HFFc6 (cell line): ENCODE measurements around the gene SLC41A1. TPM values are rescaled to one million over a fixed set of nuclear protein-coding genes. Genes with fewer than 3 reads are reported as not detected.

Experiments used
- DNase-seq: peaks from one replicate; pipeline ENCODE4 v3.0.0-alpha.2; 2018
- H3K27ac Mint-ChIP-seq: 2 replicates; pipeline ENCODE4 v1.8.0; 2020; ENCODE audit warnings: mild to moderate bottlenecking, mixed read lengths
- H3K27me3 Mint-ChIP-seq: 2 replicates; pipeline ENCODE4 v1.8.0; 2021; ENCODE audit warnings: mild to moderate bottlenecking, moderate library complexity, mixed read lengths; ENCODE audit not compliant: insufficient read depth
- H3K36me3 Mint-ChIP-seq: 2 replicates; pipeline ENCODE4 v1.8.0; 2021; ENCODE audit warnings: low read depth, mixed read lengths
- H3K4me1 Mint-ChIP-seq: 2 replicates; pipeline ENCODE4 v1.8.0; 2020; ENCODE audit warnings: low read depth, mixed read lengths
- H3K4me3 Mint-ChIP-seq: 2 replicates; pipeline ENCODE4 v1.8.0; 2020; ENCODE audit warnings: mild to moderate bottlenecking, moderate library complexity, mixed read lengths
- H3K9me3 Mint-ChIP-seq: 2 replicates; pipeline ENCODE4 v1.8.0; 2020; ENCODE audit warnings: mild to moderate bottlenecking, mixed read lengths
- total RNA-seq, 6 experiments: library from RNA; stranded (reverse); fragmentation: NEBNext Ultra II Directional; extraction: Animal tissue kit (Norgen Biotek cat#: 25700); gene quantifications; 2 replicates in 1 of 6; 3 replicates in 5 of 6; pipeline ENCODE4 v1.2.3, GENCODE V29; 2021
- TF ChIP-seq, protein P1 (sequence below): fragments of 200-600 bp; sonication (generic); IDR thresholded peaks from 2 replicates; pipeline ENCODE4 v1.5.0; 2021; ENCODE audit warnings: antibody characterized with exemption, mild to moderate bottlenecking

The SLC41A1 gene
- total RNA-seq, 6 experiments from 2014 or later: 31.6 to 39.8 (median 35.5) TPM

- peaks cover 3% of the 10 kb centered on the region; the same call in 1 of the 2 replicates for H3K36me3 Mint-ChIP-seq
- H3K4me3 Mint-ChIP-seq: no peak overlapping the region
- H3K9me3 Mint-ChIP-seq: no peaks in the 10 kb centered on the region; the same call in 1 of the 2 replicates
Observed at GRCh38 chr1:205772607-205773032, 40.4 kb downstream of the SLC41A1 start.

GRCh38 chr1:205770618-205771017 is 42.4 kb downstream of the SLC41A1 start:
- H3K27ac Mint-ChIP-seq: no peak overlapping the region
- H3K4me1 Mint-ChIP-seq: peaks cover 62% of the 10 kb centered on the region
- H3K27me3 Mint-ChIP-seq: no peaks in the 10 kb centered on the region; the same call in 1 of the 2 replicates
- H3K36me3 Mint-ChIP-seq: peaks cover 3% of the 10 kb centered on the region; the same call in 1 of the 2 replicates
- no peaks in the 10 kb centered on the region for H3K9me3 Mint-ChIP-seq
- no peak for DNase-seq
- no peak overlapping the region for H3K4me3 Mint-ChIP-seq
- TF ChIP-seq, protein P1, sequence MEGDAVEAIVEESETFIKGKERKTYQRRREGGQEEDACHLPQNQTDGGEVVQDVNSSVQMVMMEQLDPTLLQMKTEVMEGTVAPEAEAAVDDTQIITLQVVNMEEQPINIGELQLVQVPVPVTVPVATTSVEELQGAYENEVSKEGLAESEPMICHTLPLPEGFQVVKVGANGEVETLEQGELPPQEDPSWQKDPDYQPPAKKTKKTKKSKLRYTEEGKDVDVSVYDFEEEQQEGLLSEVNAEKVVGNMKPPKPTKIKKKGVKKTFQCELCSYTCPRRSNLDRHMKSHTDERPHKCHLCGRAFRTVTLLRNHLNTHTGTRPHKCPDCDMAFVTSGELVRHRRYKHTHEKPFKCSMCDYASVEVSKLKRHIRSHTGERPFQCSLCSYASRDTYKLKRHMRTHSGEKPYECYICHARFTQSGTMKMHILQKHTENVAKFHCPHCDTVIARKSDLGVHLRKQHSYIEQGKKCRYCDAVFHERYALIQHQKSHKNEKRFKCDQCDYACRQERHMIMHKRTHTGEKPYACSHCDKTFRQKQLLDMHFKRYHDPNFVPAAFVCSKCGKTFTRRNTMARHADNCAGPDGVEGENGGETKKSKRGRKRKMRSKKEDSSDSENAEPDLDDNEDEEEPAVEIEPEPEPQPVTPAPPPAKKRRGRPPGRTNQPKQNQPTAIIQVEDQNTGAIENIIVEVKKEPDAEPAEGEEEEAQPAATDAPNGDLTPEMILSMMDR: no peak

More at GRCh38 chr1:205772607-205773032, 40.4 kb downstream of the SLC41A1 start:
- Mint-ChIP-seq H3K4me1 (peaks cover 54% of the 10 kb centered on the region), H3K27ac (no peak overlapping the region), H3K27me3 (no peaks in the 10 kb centered on the region; the same call in 1 of the 2 replicates)
- TF ChIP-seq, protein P1: no peak
- no peak for DNase-seq

- H3K36me3 Mint-ChIP-seq: peaks cover 3% of the 10 kb centered on the region; the same call in 1 of the 2 replicates
- H3K27ac Mint-ChIP-seq: peak overlapping the region; percentile 61
- peak overlapping the region; percentile 37; the same call in 1 of the 2 replicates for H3K4me3 Mint-ChIP-seq
- no peaks in the 10 kb centered on the region for H3K9me3 Mint-ChIP-seq
- H3K27me3 Mint-ChIP-seq: no peaks in the 10 kb centered on the region; the same call in 1 of the 2 replicates
- no peak for DNase-seq
- TF ChIP-seq, protein P1: no peak
- peaks cover 60% of the 10 kb centered on the region for H3K4me1 Mint-ChIP-seq
Observed at GRCh38 chr1:205769641-205770365, 43.2 kb downstream of the SLC41A1 start.

GRCh38 chr1:205767248-205767647 is 45.8 kb downstream of the SLC41A1 start:
- TF ChIP-seq, protein P1: no peak
- no peaks in the 10 kb centered on the region for H3K9me3 Mint-ChIP-seq
- no peak for DNase-seq
- H3K27ac Mint-ChIP-seq: no peak overlapping the region
- H3K36me3 Mint-ChIP-seq: peaks cover 3% of the 10 kb centered on the region; the same call in 1 of the 2 replicates
- H3K4me1 Mint-ChIP-seq: peaks cover 40% of the 10 kb centered on the region
- H3K4me3 Mint-ChIP-seq: no peak overlapping the region
- no peaks in the 10 kb centered on the region; the same call in 1 of the 2 replicates for H3K27me3 Mint-ChIP-seq

DNA sequence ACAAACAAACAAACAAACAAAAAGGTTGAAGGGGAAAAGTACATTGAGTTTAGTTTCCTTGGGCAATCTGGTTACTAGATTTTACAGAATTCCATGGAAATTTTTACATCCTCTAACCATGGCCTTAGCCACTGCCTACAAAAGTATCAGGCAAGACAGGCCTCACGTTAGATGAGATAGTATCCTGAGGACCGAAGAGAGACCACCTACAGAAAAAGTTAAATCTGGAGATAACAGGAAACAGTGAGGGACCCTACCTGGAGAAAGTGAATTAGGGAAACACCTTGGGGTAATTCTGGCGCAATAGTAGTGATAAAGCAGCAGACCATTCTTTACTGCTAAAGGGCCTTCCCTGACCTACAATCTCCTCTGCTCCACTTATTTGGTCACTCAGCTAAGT is 46.4 kb downstream of the SLC41A1 start:
- H3K4me3 Mint-ChIP-seq: no peak overlapping the region
- TF ChIP-seq, protein P1: no peak
- DNase-seq: no peak
- no peak overlapping the region; the same call in 1 of the 2 replicates for H3K27ac Mint-ChIP-seq
- H3K4me1 Mint-ChIP-seq: peaks cover 36% of the 10 kb centered on the region
- no peaks in the 10 kb centered on the region for H3K27me3 Mint-ChIP-seq
- H3K9me3 Mint-ChIP-seq: no peaks in the 10 kb centered on the region
- peaks cover 3% of the 10 kb centered on the region; the same call in 1 of the 2 replicates for H3K36me3 Mint-ChIP-seq
